Choroid plexus epithelial cell (primary cell): ENCODE results near the gene HK2.
"Not testable (repeated sequence)": the region's sequence is repeated elsewhere in the genome, so short reads cannot be mapped to it uniquely, and the experiment has no call there.

Source experiments
- DNase-seq: peaks from one replicate; pipeline ENCODE4 v3.0.0-alpha.2; 2010; ENCODE audit warnings: low read depth
- H3K4me3 ChIP-seq: 2 replicates; pipeline ENCODE4 v1.5.1; 2011; ENCODE audit warnings: low read depth, mild to moderate bottlenecking, control low read depth, low read length, moderate library complexity
- CTCF ChIP-seq: conservative IDR thresholded peaks from 2 replicates; pipeline ENCODE4 v1.5.1; 2011; ENCODE audit warnings: low read depth, mild to moderate bottlenecking, control low read depth, inconsistent platforms, low read length, moderate library complexity

Gene HK2

GRCh38 chr2:74851191-74851566 is 17.3 kb downstream of the HK2 start:
- TF ChIP-seq CTCF = no peak
- DNase-seq = peak; percentile 37
- no peak overlapping the region for H3K4me3 ChIP-seq

- not testable (repeated sequence) for DNase-seq
Observed at GRCh38 chr2:74853360-74853759, 19.4 kb downstream of the HK2 start.

GRCh38 chr2:74854401-74854800 is 20.5 kb downstream of the HK2 start:
- no peak overlapping the region for H3K4me3 ChIP-seq
- TF ChIP-seq CTCF = no peak
- DNase-seq = no peak

More at GRCh38 chr2:74853360-74853759, 19.4 kb downstream of the HK2 start:
- H3K4me3 ChIP-seq = not testable (repeated sequence)

GRCh38 chr2:74855114-74855707 is 21.3 kb downstream of the HK2 start:
- H3K4me3 ChIP-seq, DNase-seq: not testable (repeated sequence)

- no peak for DNase-seq
- H3K4me3 ChIP-seq = no peak overlapping the region
- no peak for TF ChIP-seq CTCF
Observed at GRCh38 chr2:74856004-74856578, 22.2 kb downstream of the HK2 start.

- no peak for DNase-seq
- no peak overlapping the region for H3K4me3 ChIP-seq
- no peak for TF ChIP-seq CTCF
Observed at GRCh38 chr2:74856599-74856998, 22.7 kb downstream of the HK2 start.

GRCh38 chr2:74857215-74857614 is 23.3 kb downstream of the HK2 start:
- no peak for TF ChIP-seq CTCF
- DNase-seq = no peak

GRCh38 chr2:74857725-74858124 is 23.8 kb downstream of the HK2 start:
- DNase-seq = no peak
- no peak for TF ChIP-seq CTCF

More at GRCh38 chr2:74857215-74857614, 23.3 kb downstream of the HK2 start:
- no peak overlapping the region for H3K4me3 ChIP-seq

More at GRCh38 chr2:74857725-74858124, 23.8 kb downstream of the HK2 start:
- H3K4me3 ChIP-seq = no peak overlapping the region
